ENCODE data around the gene TBC1D9B. TPM values are rescaled to one million over a fixed set of nuclear protein-coding genes. Genes with fewer than 3 reads are reported as not detected.

Gene TBC1D9B
- total RNA-seq, 1 experiment from 2014 or later, result 127 TPM

DNA sequence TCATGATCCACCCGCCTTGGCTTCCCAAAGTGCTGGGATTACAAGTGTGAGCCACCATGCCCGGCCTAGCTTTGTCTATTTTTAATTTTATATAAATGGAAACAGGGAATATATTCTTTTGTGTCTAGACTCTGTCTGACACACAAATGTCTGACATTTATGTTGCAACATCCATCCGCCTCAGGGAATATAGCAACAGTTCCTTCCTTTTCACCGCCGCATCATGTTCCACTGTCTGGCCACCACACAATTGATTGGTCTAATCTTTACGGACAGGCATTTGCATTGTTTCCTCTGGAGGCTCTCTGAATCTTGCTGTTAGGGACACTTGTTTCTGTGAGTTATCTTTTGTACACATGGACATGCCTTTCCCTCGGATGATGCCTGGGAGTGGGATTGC, 20.1 kb upstream of the TBC1D9B start:
- no peak overlapping the region for H3K27ac ChIP-seq (ENCODE audit: low read depth, low read length)
- no peak overlapping the region for H3K4me2 ChIP-seq (ENCODE audit: low read length)
- ChIA-PET RAD21 (ENCODE audit: low non-redundant PET in 1 of 2, low total read pairs in 2 of 2, uncharacterized antibody in 2 of 2, unreplicated experiment in 2 of 2) (interaction anchor here in 1 of 2 experiments (0.7 kb wide), 1 partner anchor 80 kb away, joined by 3 read pairs; no protein-coding TSS in a partner anchor), POLR2A (no interaction called here), CTCF (no interaction called here)
- H3K9ac ChIP-seq (ENCODE audit: low read length), result no peak overlapping the region
- no peaks in the 10 kb centered on the region for H3K9me2 ChIP-seq (ENCODE audit: insufficient read depth)
- DNase-seq (ENCODE audit: low read depth, low spot score) (no peak), ATAC-seq (no peak)
- H4K20me1 ChIP-seq (ENCODE audit: insufficient read depth), result no peaks in the 10 kb centered on the region
- no peaks in the 10 kb centered on the region for H3K36me3 ChIP-seq (ENCODE audit: control insufficient read depth in 1 of 2, insufficient read depth in 2 of 2, low read length in 2 of 2)
- TF ChIP-seq FOSL1 (IDR thresholded peaks at IDR 0.05; ENCODE audit: low read depth) (no peak), EZH2 (IDR thresholded peaks at IDR 0.05) (no peak), ELF1 (IDR thresholded peaks at IDR 0.05; ENCODE audit: borderline replicate concordance, low read depth) (no peak), POLR2AphosphoS5 (IDR thresholded peaks at IDR 0.05; ENCODE audit: low read depth, low read length) (no peak)
- H3K4me1 ChIP-seq (ENCODE audit: control insufficient read depth in 1 of 2, insufficient read depth in 2 of 2, low read length in 2 of 2), result no peaks in the 10 kb centered on the region
- no peaks in the 10 kb centered on the region for H3K27me3 ChIP-seq (ENCODE audit: insufficient read depth, low read length)
- H3K79me2 ChIP-seq (ENCODE audit: insufficient read depth, low read length), result no peaks in the 10 kb centered on the region
- no peak overlapping the region for H3K4me3 ChIP-seq (replicated peaks in 1 of 2; ENCODE audit: low read depth in 1 of 2, low read length in 2 of 2)
- H2AFZ ChIP-seq (ENCODE audit: low read depth, low read length, poor library complexity, severe bottlenecking), result no peak overlapping the region
- intact Hi-C loops (cut with micrococcal nuclease), result no loop called here
- BruUV-seq (replicated peaks), result no TSS peak
- no peaks in the 10 kb centered on the region for H3K9me3 ChIP-seq (ENCODE audit: control insufficient read depth in 1 of 2, insufficient read depth in 1 of 2, low read depth in 1 of 2, low read length in 2 of 2)

DNA sequence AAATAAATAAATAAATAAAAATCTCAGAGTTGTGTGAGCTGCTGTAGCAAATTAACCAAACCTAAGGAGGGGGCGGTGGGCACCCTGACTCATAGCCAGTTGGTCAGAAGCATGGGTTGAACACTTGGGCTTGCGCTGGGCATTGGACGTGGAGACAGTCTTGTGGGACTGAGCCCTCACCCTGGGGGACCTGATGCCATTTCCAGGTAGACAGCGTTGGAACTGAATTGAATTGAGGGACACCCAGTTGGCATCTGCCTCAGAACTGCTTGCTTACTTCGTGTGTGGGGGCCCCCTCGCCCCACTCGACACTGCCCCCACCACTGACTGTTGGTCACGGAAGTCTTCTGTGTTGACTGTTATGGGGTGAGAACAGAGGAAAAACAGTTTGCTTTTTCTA, 19.0 kb upstream of the TBC1D9B start:
- no peak overlapping the region for H2AFZ ChIP-seq (ENCODE audit: low read depth, low read length, poor library complexity, severe bottlenecking)
- no peaks in the 10 kb centered on the region for H4K20me1 ChIP-seq (ENCODE audit: insufficient read depth)
- H3K27ac ChIP-seq (ENCODE audit: low read depth, low read length), result no peak overlapping the region
- no peak overlapping the region for H3K4me2 ChIP-seq (ENCODE audit: low read length)
- no peak overlapping the region for H3K4me3 ChIP-seq (replicated peaks in 1 of 2; ENCODE audit: low read depth in 1 of 2, low read length in 2 of 2)
- no peaks in the 10 kb centered on the region for H3K9me3 ChIP-seq (ENCODE audit: control insufficient read depth in 1 of 2, insufficient read depth in 1 of 2, low read depth in 1 of 2, low read length in 2 of 2)
- no peak for TF ChIP-seq SP1 (IDR thresholded peaks at IDR 0.05; ENCODE audit: low read depth)
- no peak for TF ChIP-seq POLR2AphosphoS5 (IDR thresholded peaks at IDR 0.05; ENCODE audit: low read depth, low read length)
- ChIA-PET RAD21 (ENCODE audit: low non-redundant PET in 1 of 2, low total read pairs in 2 of 2, uncharacterized antibody in 2 of 2, unreplicated experiment in 2 of 2) (no interaction called here), POLR2A (no interaction called here), CTCF (no interaction called here)
- DNase-seq (ENCODE audit: low read depth, low spot score) (no peak), ATAC-seq (no peak)
- H3K36me3 ChIP-seq (ENCODE audit: control insufficient read depth in 1 of 2, insufficient read depth in 2 of 2, low read length in 2 of 2), result no peaks in the 10 kb centered on the region
- no TSS peak for BruUV-seq (replicated peaks)
- no peaks in the 10 kb centered on the region for H3K9me2 ChIP-seq (ENCODE audit: insufficient read depth)
- no peak overlapping the region for H3K9ac ChIP-seq (ENCODE audit: low read length)
- no peaks in the 10 kb centered on the region for H3K79me2 ChIP-seq (ENCODE audit: insufficient read depth, low read length)
- H3K4me1 ChIP-seq (ENCODE audit: control insufficient read depth in 1 of 2, insufficient read depth in 2 of 2, low read length in 2 of 2), result no peaks in the 10 kb centered on the region
- intact Hi-C loops (cut with micrococcal nuclease), result no loop called here
- no peaks in the 10 kb centered on the region for H3K27me3 ChIP-seq (ENCODE audit: insufficient read depth, low read length)

Data from HCT116 (cell line).